GM15510 (cell line): ENCODE measurements around the gene HNRNPK.

Source experiments
- POLR2A ChIP-seq: IDR thresholded peaks from 3 replicates; pipeline ENCODE4 v1.6.1; 2011; ENCODE audit warnings: borderline replicate concordance; ENCODE audit not compliant: insufficient read length; ENCODE audit errors: extremely low read depth

Gene HNRNPK

DNA sequence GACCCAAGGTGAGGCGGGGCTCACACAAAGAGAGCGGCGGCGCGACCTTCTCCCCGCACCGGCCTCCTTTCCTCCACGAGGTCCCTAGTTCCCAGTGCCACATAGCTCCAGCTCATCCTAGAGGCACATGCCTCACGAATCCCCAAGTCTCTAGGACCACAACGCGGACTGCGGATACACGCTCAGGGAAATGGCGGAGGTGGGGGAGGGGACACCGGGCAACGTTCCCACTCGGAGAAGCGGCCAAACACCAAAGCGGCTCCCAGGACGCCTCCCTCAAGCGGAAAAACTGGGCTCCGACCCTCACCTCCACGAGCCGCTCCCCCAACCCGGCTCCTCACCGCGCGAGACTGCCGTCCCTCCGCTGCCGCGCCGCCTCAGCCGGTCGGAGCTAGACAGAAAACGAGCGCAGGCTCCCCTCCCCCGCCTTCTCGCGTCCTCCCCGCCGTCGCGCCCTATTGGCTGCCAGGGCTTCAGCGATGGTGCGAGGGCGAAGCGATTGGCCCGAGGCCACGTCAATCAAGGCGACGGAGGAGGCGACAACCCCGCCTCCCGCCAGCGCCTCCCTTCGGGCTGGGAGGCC is at the start of gene HNRNPK:
TSS of gene HNRNPK (minus strand) at position 404 of the 583 bp plus-strand sequence. CDS start 1,963 bp downstream, outside the sequence.
- peak; percentile 61 for TF ChIP-seq POLR2A

DNA sequence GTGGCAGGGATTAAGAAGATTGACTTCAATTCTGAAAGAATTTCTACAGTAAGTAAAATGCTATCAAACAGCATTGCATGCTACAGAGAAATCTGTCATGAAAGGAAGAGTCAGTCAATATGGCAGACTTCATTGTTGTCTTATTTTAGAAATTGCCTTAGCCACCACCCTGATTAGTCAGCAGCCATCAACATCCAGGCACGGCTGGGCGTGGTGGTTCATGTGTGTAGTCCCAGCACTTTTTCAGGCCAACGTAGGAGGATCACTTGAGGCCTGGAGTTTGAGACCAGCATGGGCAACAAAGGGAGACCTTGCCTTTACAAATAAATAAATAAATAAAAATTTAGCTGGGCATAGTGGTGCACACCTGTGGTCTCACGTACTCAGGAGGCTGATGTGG is 47.2 kb upstream of the HNRNPK start:
- no peak for TF ChIP-seq POLR2A

DNA sequence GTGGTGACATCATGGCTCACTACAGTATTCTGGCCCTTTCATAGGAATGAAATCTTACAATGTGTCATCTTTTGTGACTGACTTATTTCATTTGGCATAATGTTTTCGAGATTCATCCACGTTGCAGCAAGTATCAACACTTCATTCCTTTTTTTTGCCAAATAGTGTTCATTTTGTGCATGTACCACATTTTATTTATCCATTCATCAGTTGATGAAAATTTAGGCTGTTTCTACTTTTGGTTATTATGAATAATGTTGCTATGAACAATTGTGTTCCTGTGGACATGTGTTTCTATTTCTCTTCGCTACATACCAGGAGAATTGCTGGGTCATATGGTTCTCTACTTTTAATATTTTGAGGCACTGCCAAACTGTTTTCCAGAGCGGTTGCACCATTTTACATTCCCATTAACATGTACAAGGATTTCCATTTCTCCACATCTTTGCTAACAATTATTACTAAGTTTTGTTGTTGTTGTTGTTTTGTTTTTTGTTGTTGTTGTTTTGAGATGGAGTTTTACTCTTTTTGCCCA is 44.1 kb upstream of the HNRNPK start:
- TF ChIP-seq POLR2A, result no peak

DNA sequence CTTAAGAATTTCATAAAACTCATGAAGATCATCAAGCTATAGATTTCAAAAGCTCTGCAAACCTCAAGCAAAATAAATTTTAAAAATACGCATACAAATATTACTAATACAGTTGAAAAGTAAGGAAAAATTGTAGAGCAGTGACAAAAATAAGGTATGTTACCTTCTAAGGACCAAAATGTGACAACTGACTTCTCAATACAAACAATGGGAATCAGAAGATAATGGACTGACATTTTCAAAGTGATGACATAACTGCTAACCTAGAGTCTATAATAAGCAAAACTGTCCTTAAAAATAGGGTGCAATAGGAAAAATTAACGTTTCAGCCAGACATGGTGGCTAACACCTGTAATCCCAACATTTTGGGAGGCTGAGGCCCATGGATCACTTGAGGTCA is 27.6 kb upstream of the HNRNPK start:
- no peak for TF ChIP-seq POLR2A

DNA sequence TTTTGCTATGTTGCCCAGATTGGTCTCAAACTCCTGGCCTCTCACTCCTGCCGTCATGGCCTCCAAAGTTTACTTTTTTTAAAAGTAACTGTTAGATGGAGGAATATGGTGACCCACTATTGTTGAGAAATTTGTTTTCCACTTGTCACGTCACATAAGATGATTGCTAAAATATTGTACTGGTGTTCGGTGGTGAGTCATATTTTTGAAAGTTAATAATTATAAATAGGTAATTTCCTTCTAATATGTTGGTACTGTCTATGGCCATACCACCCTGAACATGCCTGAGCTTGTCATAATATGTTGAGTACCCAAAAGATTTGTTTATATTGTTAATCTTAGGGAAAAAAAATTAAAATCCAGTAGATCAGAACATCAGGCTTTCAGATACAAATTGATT is 23.2 kb upstream of the HNRNPK start:
- no peak for TF ChIP-seq POLR2A

DNA sequence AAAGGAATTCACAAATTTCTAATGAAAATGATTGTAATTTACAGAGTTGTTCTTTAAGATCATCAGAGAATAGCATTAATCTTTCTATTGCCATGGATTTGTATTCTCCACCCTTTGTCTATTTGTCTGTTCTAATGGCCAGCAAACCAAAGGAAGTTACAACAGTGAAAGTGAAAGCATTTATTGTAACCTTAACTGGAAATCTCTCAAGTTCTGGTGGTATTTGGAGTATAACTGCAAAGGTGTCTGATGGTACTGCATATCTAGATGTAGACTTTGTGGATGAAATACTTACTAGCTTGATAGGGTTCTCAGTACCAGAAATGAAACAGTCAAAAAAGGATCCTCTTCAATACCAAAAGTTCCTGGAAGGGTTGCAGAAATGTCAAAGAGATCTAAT is 22.3 kb upstream of the HNRNPK start:
- TF ChIP-seq POLR2A, result no peak

DNA sequence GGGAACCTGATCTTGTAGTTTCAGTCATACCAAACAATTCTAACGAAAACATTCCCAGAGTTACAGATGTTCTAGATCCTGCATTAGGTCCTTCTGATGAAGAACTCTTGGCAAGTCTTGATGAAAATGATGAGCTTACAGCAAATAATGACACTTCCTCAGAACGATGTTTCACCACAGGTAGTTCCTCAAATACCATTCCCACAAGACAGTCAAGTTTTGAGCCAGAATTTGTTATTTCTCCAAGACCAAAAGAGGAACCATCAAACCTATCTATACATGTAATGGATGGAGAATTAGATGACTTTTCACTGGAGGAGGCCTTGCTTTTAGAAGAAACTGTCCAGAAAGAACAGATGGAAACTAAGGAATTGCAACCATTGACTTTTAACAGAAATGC is 21.6 kb upstream of the HNRNPK start:
- no peak for TF ChIP-seq POLR2A

DNA sequence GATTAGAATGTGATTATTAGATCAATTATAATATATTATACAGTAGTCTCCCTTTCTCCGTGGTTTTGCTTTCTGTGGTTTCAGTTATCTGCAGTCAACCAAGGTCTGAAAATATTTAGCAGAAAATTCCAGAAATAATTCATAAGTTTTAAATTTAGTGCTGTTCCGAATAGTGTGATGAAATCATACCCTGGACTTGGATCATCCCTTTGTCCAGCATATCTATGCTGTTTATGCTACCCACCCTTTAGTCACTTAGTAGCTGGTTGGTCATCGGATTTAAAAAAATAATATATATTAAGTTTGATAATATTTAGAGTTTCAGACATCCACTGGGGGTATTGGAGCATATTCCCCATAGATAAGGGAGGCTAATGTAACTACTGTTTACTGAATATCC is 20.2 kb upstream of the HNRNPK start:
- TF ChIP-seq POLR2A, result no peak

DNA sequence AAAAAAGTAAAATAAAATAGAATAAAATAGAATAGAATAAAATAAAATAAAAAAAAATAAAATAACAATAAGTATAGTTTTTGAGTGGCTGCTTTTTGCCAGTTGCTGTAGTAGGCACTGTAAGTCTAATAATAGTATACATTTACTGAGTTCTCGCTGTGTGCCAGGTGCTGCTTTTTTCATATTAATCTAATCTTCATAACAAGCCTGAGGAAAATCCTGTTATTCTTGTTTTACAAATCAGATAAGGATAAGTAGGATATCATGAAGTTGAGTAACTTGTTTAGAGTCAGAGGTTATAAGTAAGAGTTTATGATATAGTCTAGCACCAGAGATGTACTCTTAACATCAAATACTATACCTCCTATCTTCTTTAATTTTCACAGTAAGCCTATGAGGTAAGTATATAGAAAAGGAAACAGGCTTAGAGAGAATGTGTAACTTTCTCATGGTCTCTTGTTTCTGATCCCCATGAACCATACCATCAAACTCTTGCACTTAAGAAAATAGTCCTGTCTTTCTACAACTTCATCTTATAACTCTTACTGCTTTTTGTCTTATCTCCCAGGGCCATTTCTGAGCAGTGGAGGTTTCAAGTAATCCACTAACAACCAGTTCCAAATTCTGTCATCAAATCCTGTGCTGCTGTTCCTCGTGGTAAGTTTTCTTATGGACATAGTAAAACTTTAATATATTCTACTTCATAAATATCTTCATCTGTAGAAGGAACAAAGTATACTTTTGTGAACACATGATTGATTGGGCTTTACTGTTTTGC is 19.3 kb upstream of the HNRNPK start:
- no peak for TF ChIP-seq POLR2A

DNA sequence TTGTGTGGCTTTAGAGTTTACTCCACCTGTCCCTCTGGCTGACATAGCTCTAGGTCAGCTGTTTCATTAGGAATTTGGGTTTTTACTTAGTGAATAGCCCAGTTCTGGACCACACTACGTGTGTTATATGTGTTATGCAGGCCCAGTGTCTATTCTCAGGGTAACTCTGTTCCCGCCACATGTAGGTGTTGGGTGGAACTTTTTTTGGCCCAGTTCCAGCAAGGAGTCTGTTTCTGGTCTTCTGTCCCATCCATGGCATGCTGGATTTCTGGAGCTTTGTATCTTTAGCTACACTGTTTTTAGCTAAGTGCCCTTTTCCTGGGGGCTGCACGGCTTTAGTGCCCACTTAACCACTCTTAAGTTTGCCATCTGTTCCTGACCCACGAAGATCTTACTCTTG is 16.1 kb upstream of the HNRNPK start:
- TF ChIP-seq POLR2A, result no peak

DNA sequence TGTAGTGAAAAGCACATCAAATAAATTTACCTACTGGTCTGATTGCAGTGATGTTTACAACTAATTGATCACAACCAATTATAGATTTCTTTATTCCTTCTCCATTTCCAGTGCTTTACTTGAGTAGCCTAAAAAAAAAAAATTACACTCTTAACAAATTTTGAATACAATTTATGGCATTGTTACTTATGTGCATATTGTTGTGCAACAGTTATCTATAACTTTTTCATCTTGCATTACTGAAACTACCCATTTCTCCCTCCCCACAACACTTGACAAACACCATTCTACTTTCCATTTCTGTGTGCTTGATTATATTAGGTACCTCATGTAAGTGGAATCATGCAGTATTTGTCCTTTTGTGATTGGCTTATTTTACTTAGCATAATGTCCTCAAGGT is 12.9 kb upstream of the HNRNPK start:
- no peak for TF ChIP-seq POLR2A

DNA sequence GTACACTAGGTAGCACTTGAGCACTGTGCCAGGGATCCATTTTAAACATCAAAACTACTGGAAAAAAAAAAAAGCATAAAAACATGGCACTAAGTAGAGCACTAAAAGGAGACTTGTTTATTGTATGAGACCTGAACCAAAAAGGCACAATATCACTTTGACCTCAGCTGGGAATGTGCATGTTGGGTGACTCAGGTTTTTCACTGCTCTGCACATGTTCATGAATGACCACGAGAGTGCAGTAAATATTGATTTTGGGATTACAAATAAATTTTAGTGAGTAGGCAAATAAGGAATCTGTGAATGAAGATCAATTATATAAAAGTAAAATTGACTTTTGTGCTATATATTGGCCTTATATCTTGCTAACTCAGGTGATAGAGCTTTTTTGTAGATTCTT is 12.4 kb upstream of the HNRNPK start:
- no peak for TF ChIP-seq POLR2A

DNA sequence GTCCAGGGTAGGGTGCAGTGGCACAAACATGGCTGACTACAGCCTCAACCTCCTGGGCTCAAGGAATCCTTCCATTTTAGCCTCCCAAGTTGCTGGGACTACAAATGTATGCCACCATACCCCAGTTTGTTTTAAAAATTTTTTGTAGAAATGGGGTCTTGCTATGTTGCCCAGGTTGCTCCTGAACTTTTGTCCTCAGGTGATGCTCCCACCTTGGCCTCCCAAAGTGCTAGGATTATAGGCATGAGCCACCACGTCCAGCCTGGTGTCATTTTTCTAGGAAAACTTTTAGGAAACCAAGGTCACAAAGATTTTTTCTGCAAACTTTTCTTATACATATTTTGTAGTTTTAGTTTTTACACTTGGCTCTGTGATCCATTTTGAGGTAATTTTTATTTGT is 11.3 kb upstream of the HNRNPK start:
- no peak for TF ChIP-seq POLR2A

DNA sequence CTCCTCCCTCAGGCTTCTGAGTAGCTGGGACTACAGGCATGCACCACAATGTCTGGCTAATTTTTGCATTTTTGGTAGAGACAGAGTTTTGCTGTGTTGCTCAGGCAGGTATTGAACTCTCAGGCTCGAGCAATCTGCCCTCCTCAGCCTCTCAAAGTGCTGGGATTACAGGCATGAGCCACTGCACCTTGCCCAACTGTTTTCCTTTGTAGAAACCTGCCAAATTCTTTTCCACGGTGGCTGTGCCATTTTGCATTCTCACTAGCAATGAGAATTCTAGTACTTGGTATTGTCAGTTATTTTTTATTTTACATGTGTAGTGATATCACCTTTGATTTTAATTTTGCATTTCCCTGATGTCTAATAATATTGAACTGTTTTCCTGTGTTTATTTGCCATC is 8.4 kb upstream of the HNRNPK start:
- TF ChIP-seq POLR2A, result no peak

DNA sequence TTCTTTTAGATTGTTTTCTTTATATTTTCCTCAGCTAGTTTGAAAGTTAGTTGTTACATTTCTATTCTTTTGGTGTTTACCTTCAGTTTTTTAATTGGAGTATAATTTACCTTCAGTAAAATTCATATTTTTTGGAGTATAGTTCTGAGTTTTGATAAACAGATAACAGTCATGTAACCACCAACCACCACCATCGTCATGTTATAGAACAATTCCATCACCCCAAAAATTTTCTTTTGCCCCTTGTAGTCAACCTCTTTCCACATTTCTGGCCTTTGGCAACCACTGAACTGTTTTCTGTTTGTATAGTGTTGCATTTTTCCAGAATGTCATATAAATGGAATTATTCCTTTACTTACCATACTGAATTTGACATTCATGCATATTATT is 7.4 kb upstream of the HNRNPK start:
- TF ChIP-seq POLR2A, result no peak

DNA sequence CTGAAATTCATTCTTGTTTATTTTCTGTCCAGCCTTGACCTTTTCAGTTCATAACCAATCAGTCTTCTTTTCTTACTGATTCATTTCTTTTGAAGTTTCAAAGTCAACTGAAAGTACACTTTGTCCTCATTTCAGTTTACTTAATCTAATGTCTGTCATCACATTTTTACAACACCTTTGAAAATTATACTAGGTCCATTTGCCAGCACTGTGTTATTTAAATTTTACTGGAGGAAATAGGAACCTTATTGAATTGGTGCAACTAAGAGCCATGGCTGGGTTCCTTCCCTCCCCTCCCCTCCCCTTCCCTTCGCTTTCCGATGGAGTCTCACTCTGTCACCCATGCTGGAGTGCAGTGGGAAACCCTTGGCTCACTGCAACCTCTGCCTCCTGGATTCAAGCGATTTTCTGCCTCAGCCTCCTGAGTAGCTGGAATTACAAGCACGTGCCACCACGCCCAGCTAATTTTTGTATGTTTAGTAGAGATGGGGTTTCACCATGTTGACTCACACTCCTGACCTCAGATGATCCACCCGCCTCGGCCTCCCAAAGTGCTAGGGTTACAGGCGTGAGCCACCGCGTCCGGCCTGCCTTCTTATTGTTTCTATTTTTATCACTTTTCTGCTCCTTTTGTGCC is 6.9 kb upstream of the HNRNPK start:
- TF ChIP-seq POLR2A, result no peak
